HepG2 (cell line): ENCODE results near the gene CADM1. TPM values are rescaled to one million over a fixed set of nuclear protein-coding genes. Genes with fewer than 3 reads are reported as not detected.

Source experiments
- ATAC-seq: fragments of 200-7000 bp; cut with Tn5 transposase; 3 replicates; pipeline ENCODE4 v1.9.1; 2020; ENCODE audit warnings: mild to moderate bottlenecking, moderate library complexity
- BruUV-seq: library from RNA; stranded (reverse); fragments of 400-500 nt; replicated peaks from 2 replicates; lab custom pipeline; 2021; lab: Mats Ljungman, UMichigan
- CTCF ChIA-PET: fragments of 300-600 bp; formaldehyde crosslinking; extraction: SDS; loops from one replicate; lab custom pipeline; 2021; ENCODE audit warnings: low total read pairs, inconsistent platforms, low intra/inter-chr PET ratio; lab: Yijun Ruan, JAX
- POLR2A ChIA-PET: fragments of 350-600 bp; sonication (Branson Sonifier 250); formaldehyde crosslinking; loops from one replicate; lab custom pipeline; 2020; ENCODE audit warnings: antibody characterized with exemption, inconsistent platforms; lab: Yijun Ruan, JAX
- DNase-seq: peaks from one replicate; pipeline ENCODE4 v3.0.0-alpha.2; 2015; ENCODE audit warnings: low spot score
- FAIRE-seq: peaks from 3 replicates; lab custom pipeline; 2011; peaks lifted over from hg19 to GRCh38; lab: Jason Lieb, UNC
- H2AFZ ChIP-seq: one replicate; pipeline ENCODE4 v1.6.1; 2011; ENCODE audit warnings: low read length, inconsistent platforms
- H3K27ac ChIP-seq: fragments of 300-600 bp; 3 replicates; pipeline ENCODE4 v1.8.0; 2011; ENCODE audit warnings: mixed run types, mild to moderate bottlenecking, mixed read lengths, low read length, inconsistent platforms; ENCODE audit not compliant: insufficient read depth; ENCODE audit errors: extremely low read length
- H3K27me3 ChIP-seq, 2 experiments: fragments of 200-600 bp in 1 of 2; 2 replicates in 1 of 2; 3 replicates in 1 of 2; pipeline versions ENCODE4 v1.6.0 to v1.8.0; 2011; ENCODE audit warnings: low read length in 2 of 2, mild to moderate bottlenecking in 2 of 2, moderate library complexity in 2 of 2, inconsistent platforms in 1 of 2; ENCODE audit not compliant: insufficient read depth in 2 of 2, control insufficient read depth in 1 of 2
- H3K36me3 ChIP-seq, 2 experiments: fragments of 200-600 bp in 1 of 2; replicated peaks in 1 of 2; 2 replicates in 1 of 2; 3 replicates in 1 of 2; pipeline versions ENCODE4 v1.5.1 to v1.8.0; 2011; ENCODE audit warnings: low read length in 2 of 2, inconsistent platforms in 1 of 2; ENCODE audit not compliant: insufficient read depth in 2 of 2, control insufficient read depth in 1 of 2
- H3K4me1 ChIP-seq: 2 replicates; pipeline ENCODE4 v1.5.1; 2012; ENCODE audit warnings: low read length, inconsistent platforms; ENCODE audit not compliant: insufficient read depth
- H3K4me2 ChIP-seq: 2 replicates; pipeline ENCODE4 v1.6.0; 2011; ENCODE audit warnings: low read depth, low read length, inconsistent platforms
- H3K4me3 ChIP-seq, 3 experiments: fragments of 200-600 bp in 1 of 3; sonication (generic), shearing (Covaris generic) in 1 of 3; replicated peaks in 1 of 3; 2 replicates each; pipeline ENCODE4 v1.5.1; 2011 to 2016; ENCODE audit warnings: low read length in 3 of 3, inconsistent platforms in 2 of 3, low read depth in 2 of 3, mild to moderate bottlenecking in 2 of 3, control low read depth in 1 of 3, mixed read lengths in 1 of 3; ENCODE audit not compliant: insufficient read depth in 1 of 3
- H3K79me2 ChIP-seq: one replicate; pipeline ENCODE4 v1.6.1; 2011; ENCODE audit warnings: low read length, inconsistent platforms; ENCODE audit not compliant: insufficient read depth
- H3K9ac ChIP-seq: 2 replicates; pipeline ENCODE4 v1.6.0; 2011; ENCODE audit warnings: mild to moderate bottlenecking, low read depth, low read length, inconsistent platforms; ENCODE audit not compliant: insufficient read depth
- H3K9me3 ChIP-seq: 2 replicates; pipeline ENCODE4 v1.5.1; 2012; ENCODE audit warnings: mild to moderate bottlenecking, low read length
- H4K20me1 ChIP-seq: 2 replicates; pipeline ENCODE4 v1.6.0; 2011; ENCODE audit warnings: inconsistent platforms, mild to moderate bottlenecking, low read length, moderate library complexity; ENCODE audit not compliant: insufficient read depth
- DMTF1 ChIP-seq: sonication (generic); formaldehyde crosslinking; IDR thresholded peaks from 2 replicates; pipeline ENCODE4 v1.4.0; 2020; ENCODE audit warnings: mild to moderate bottlenecking, missing genetic modification reagents
- FOXA3 ChIP-seq: IDR thresholded peaks from 2 replicates; pipeline ENCODE4 v1.6.1; 2016; ENCODE audit warnings: missing genetic modification reagents, missing compliant biosample characterization
- GFI1 ChIP-seq: sonication (generic); formaldehyde crosslinking; IDR thresholded peaks from 2 replicates; pipeline ENCODE4 v1.5.0; 2020; ENCODE audit warnings: missing genetic modification reagents, mild to moderate bottlenecking, borderline replicate concordance
- GMEB1 ChIP-seq: sonication (generic); formaldehyde crosslinking; IDR thresholded peaks from 2 replicates; pipeline ENCODE4 v1.5.1; 2020; ENCODE audit warnings: missing genetic modification reagents, mild to moderate bottlenecking, borderline replicate concordance
- MAX ChIP-seq: IDR thresholded peaks from 2 replicates; pipeline ENCODE4 v1.6.1; 2012; ENCODE audit warnings: inconsistent platforms
- SAFB2 ChIP-seq: sonication (generic); formaldehyde crosslinking; IDR thresholded peaks from 2 replicates; pipeline ENCODE4 v1.5.1; 2020; ENCODE audit warnings: missing genetic modification reagents, low read depth, mild to moderate bottlenecking, borderline replicate concordance
- SAP130 ChIP-seq: IDR thresholded peaks from 2 replicates; pipeline ENCODE4 v1.6.1; 2016; ENCODE audit warnings: low read depth
- SIN3A ChIP-seq: IDR thresholded peaks from 2 replicates; pipeline ENCODE4 v1.6.1; 2011; ENCODE audit warnings: low read depth, mild to moderate bottlenecking, control low read depth, low read length, borderline replicate concordance
- THRA ChIP-seq: sonication (generic); formaldehyde crosslinking; IDR thresholded peaks from 2 replicates; pipeline ENCODE4 v1.4.0; 2020; ENCODE audit warnings: missing genetic modification reagents, borderline replicate concordance
- ZNF232 ChIP-seq: sonication (generic); formaldehyde crosslinking; IDR thresholded peaks from 2 replicates; pipeline ENCODE4 v1.4.0; 2020; ENCODE audit warnings: missing genetic modification reagents, borderline replicate concordance
- WGBS: methylation state at CpG from one replicate; pipeline ENCODE4 v1.1.6; 2017; ENCODE audit warnings: low lambda C conversion rate; 5-methylcytosine and 5-hydroxymethylcytosine counted together
- in situ Hi-C: cut with HindIII; loops from 2 replicates; pipeline ENCODE4 v1.10.0; 2017; ENCODE audit warnings: low pct_unique_long_range_greater_than_20kb; ENCODE audit not compliant: extremely low pct_ligation_motif_present
- intact Hi-C: fragments of 100-400 bp; cut with micrococcal nuclease; formaldehyde crosslinking; loops from one replicate; pipeline ENCODE4 v1.10.0; 2022; ENCODE audit not compliant: unreplicated experiment
- polyA plus RNA-seq, 8 experiments: library from polyadenylated mRNA; depleted of rRNA in 3 of 8; stranded (reverse) in 7 of 8; unstranded in 1 of 8; fragments of >200 nt; fragmentation: Illumina TruSeq in 4 of 8; extraction: Trizol in 4 of 8; gene quantifications; 2 replicates each; pipeline versions ENCODE4 v1.2.1 to v1.2.3, GENCODE V29; 2011 to 2016; ENCODE audit warnings: low read depth in 4 of 8, missing spikeins in 1 of 8, mixed read lengths in 1 of 8; ENCODE audit not compliant: insufficient read depth in 1 of 8
- total RNA-seq, 5 experiments: library from RNA; depleted of rRNA; stranded (reverse); fragments of >200 nt; fragmentation: Illumina TruSeq; extraction: Trizol; gene quantifications; 2 replicates each; pipeline ENCODE4 v1.2.3, GENCODE V29; 2016; ENCODE audit warnings: low read depth in 1 of 5
- TF ChIP-seq, protein P1 (sequence below): sonication (generic); formaldehyde crosslinking; IDR thresholded peaks from 2 replicates; pipeline ENCODE4 v1.4.0; 2020; ENCODE audit warnings: missing genetic modification reagents, borderline replicate concordance

CADM1 gene
- total and polyA plus RNA-seq, 2 of the 13 experiments (the other 11 are each of a cell fraction or from before 2014, with no cell fraction given), result 71.3 to 122 TPM

- DNase-seq (peak; percentile 37), FAIRE-seq (no peak), ATAC-seq (no peak)
- Histone ChIP-seq H3K36me3 (no peaks in the 10 kb centered on the region), H3K4me3 (peak overlapping the region; percentile 89 to 92 (median 89)), H3K4me2 (peak overlapping the region; percentile 87), H3K9ac (peak overlapping the region; percentile 87), H3K4me1 (peaks cover 45% of the 10 kb centered on the region), H3K79me2 (peaks cover 68% of the 10 kb centered on the region), H2AFZ (no peak overlapping the region), H3K9me3 (no peaks in the 10 kb centered on the region), H3K27ac (peak overlapping the region; percentile 67), H4K20me1 (peaks cover 4% of the 10 kb centered on the region; the same call in 1 of the 2 replicates), H3K27me3 (no peaks in the 10 kb centered on the region; a peak in 1 of 5 replicates)
- in situ Hi-C loops, result loop anchor here (5.0 kb wide), 1 partner anchor 165 kb away; no protein-coding TSS in a partner anchor
- POLR2A ChIA-PET, result interaction anchor here (1.6 kb wide), 1 partner anchor 92 kb away, joined by 5 read pairs; no protein-coding TSS in a partner anchor
- intact Hi-C loops, result loop anchor here (5.0 kb wide), 3 partner anchors 80 to 125 kb away; no protein-coding TSS in a partner anchor
- BruUV-seq, result no TSS peak
- WGBS, result under 1% methylated on average over 20 of the region's 22 CpGs
- CTCF ChIA-PET, result no interaction called here
- TF ChIP-seq MAX, result 0 out of 2 replicates have a peak, but pooled peaks have one; percentile 4
- peak; percentile 46 for TF ChIP-seq SAP130 (CRISPR knock-in tag)
- 0 out of 2 replicates have a peak, but pooled peaks have one; percentile 3 for TF ChIP-seq SAFB2 (CRISPR knock-in tag)
- TF ChIP-seq, protein P1, sequence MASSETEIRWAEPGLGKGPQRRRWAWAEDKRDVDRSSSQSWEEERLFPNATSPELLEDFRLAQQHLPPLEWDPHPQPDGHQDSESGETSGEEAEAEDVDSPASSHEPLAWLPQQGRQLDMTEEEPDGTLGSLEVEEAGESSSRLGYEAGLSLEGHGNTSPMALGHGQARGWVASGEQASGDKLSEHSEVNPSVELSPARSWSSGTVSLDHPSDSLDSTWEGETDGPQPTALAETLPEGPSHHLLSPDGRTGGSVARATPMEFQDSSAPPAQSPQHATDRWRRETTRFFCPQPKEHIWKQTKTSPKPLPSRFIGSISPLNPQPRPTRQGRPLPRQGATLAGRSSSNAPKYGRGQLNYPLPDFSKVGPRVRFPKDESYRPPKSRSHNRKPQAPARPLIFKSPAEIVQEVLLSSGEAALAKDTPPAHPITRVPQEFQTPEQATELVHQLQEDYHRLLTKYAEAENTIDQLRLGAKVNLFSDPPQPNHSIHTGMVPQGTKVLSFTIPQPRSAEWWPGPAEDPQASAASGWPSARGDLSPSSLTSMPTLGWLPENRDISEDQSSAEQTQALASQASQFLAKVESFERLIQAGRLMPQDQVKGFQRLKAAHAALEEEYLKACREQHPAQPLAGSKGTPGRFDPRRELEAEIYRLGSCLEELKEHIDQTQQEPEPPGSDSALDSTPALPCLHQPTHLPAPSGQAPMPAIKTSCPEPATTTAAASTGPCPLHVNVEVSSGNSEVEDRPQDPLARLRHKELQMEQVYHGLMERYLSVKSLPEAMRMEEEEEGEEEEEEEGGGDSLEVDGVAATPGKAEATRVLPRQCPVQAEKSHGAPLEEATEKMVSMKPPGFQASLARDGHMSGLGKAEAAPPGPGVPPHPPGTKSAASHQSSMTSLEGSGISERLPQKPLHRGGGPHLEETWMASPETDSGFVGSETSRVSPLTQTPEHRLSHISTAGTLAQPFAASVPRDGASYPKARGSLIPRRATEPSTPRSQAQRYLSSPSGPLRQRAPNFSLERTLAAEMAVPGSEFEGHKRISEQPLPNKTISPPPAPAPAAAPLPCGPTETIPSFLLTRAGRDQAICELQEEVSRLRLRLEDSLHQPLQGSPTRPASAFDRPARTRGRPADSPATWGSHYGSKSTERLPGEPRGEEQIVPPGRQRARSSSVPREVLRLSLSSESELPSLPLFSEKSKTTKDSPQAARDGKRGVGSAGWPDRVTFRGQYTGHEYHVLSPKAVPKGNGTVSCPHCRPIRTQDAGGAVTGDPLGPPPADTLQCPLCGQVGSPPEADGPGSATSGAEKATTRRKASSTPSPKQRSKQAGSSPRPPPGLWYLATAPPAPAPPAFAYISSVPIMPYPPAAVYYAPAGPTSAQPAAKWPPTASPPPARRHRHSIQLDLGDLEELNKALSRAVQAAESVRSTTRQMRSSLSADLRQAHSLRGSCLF, result no peak
- no peak for TF ChIP-seq GMEB1
- TF ChIP-seq SIN3A, result peak; percentile 36; the same call in 1 of the 2 replicates
- no peak for TF ChIP-seq DMTF1 (CRISPR knock-in tag)
- no peak for TF ChIP-seq ZNF232 (CRISPR knock-in tag)
- TF ChIP-seq THRA, result no peak
- no peak for TF ChIP-seq FOXA3
- 0 out of 2 replicates have a peak, but pooled peaks have one; percentile 13 for TF ChIP-seq GFI1
Observed at GRCh38 chr11:115501893-115502589, 2.2 kb downstream of the CADM1 start.
